Nephron progenitor cell (in vitro differentiated cells): Measurements from ENCODE around the gene CTSZ.

Experiments used
- DNase-seq: peaks from one replicate; pipeline ENCODE4 v3.0.0; 2021
- H3K27ac Mint-ChIP-seq: 2 replicates; pipeline ENCODE4 v1.8.0; 2021; ENCODE audit warnings: mild to moderate bottlenecking, moderate library complexity, mixed read lengths
- H3K27me3 Mint-ChIP-seq: 2 replicates; pipeline ENCODE4 v1.8.0; 2021; ENCODE audit warnings: mild to moderate bottlenecking, low read depth, mixed read lengths; ENCODE audit not compliant: poor library complexity
- H3K36me3 Mint-ChIP-seq: 2 replicates; pipeline ENCODE4 v1.8.0; 2021; ENCODE audit warnings: low read depth, mixed read lengths
- H3K4me1 Mint-ChIP-seq: 2 replicates; pipeline ENCODE4 v1.8.0; 2021; ENCODE audit warnings: mixed read lengths
- H3K4me3 Mint-ChIP-seq: 2 replicates; pipeline ENCODE4 v1.8.0; 2021; ENCODE audit warnings: mild to moderate bottlenecking, moderate library complexity, mixed read lengths
- H3K9me3 Mint-ChIP-seq: 2 replicates; pipeline ENCODE4 v1.8.0; 2021; ENCODE audit warnings: mild to moderate bottlenecking, moderate library complexity, mixed read lengths
- CTCF ChIP-seq: fragments of 200-600 bp; sonication (generic); IDR thresholded peaks from 2 replicates; pipeline ENCODE4 v1.5.0; 2021; ENCODE audit warnings: antibody characterized with exemption

The CTSZ gene

GRCh38 chr20:59001449-59002171 is 5.4 kb downstream of the CTSZ start:
- H3K4me1 Mint-ChIP-seq = peaks cover 46% of the 10 kb centered on the region
- no peak for DNase-seq
- TF ChIP-seq CTCF = no peak
- H3K9me3 Mint-ChIP-seq = no peaks in the 10 kb centered on the region
- no peak overlapping the region for H3K4me3 Mint-ChIP-seq
- no peak overlapping the region for H3K27ac Mint-ChIP-seq
- peaks cover 25% of the 10 kb centered on the region for H3K36me3 Mint-ChIP-seq
- H3K27me3 Mint-ChIP-seq = peaks cover 4% of the 10 kb centered on the region

DNA sequence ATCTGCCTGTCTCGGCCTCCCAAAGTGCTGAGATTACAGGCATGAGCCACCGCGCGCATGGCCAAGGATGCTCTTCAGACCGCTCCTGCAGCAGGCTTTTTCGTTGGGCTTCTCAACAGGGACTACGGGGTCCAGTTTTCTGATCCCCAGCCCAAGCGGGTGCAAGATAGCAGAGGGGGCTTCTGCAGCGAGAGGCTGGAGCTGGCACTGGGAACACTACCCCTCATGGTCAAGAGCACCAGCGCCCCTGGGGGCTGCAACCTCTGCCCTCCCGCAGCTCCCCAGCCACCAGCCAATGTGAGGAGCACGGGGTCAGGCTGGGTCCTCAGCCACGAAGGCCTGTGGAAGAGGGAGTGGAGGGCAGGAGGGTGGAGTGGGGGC is 6.0 kb downstream of the CTSZ start:
- TF ChIP-seq CTCF = no peak
- H3K4me1 Mint-ChIP-seq = peaks cover 46% of the 10 kb centered on the region
- peaks cover 4% of the 10 kb centered on the region for H3K27me3 Mint-ChIP-seq
- H3K4me3 Mint-ChIP-seq = no peak overlapping the region
- no peak overlapping the region for H3K27ac Mint-ChIP-seq
- no peak for DNase-seq
- peaks cover 29% of the 10 kb centered on the region for H3K36me3 Mint-ChIP-seq
- H3K9me3 Mint-ChIP-seq = no peaks in the 10 kb centered on the region

- H3K4me3 Mint-ChIP-seq = no peak overlapping the region
- peaks cover 36% of the 10 kb centered on the region for H3K36me3 Mint-ChIP-seq
- H3K4me1 Mint-ChIP-seq = peaks cover 40% of the 10 kb centered on the region
- no peak for TF ChIP-seq CTCF
- H3K27me3 Mint-ChIP-seq = peaks cover 4% of the 10 kb centered on the region
- peak overlapping the region; percentile 74 for H3K27ac Mint-ChIP-seq
- no peaks in the 10 kb centered on the region for H3K9me3 Mint-ChIP-seq
- DNase-seq = no peak
Measured at GRCh38 chr20:59000326-59000725, 6.7 kb downstream of the CTSZ start.

- Mint-ChIP-seq H3K4me3 (no peak overlapping the region), H3K27ac (no peak overlapping the region), H3K9me3 (no peaks in the 10 kb centered on the region), H3K4me1 (peaks cover 23% of the 10 kb centered on the region), H3K36me3 (peaks cover 42% of the 10 kb centered on the region), H3K27me3 (no peaks in the 10 kb centered on the region)
- no peak for DNase-seq
- no peak for TF ChIP-seq CTCF
Measured at GRCh38 chr20:58998656-58999055, 8.4 kb downstream of the CTSZ start.

DNA sequence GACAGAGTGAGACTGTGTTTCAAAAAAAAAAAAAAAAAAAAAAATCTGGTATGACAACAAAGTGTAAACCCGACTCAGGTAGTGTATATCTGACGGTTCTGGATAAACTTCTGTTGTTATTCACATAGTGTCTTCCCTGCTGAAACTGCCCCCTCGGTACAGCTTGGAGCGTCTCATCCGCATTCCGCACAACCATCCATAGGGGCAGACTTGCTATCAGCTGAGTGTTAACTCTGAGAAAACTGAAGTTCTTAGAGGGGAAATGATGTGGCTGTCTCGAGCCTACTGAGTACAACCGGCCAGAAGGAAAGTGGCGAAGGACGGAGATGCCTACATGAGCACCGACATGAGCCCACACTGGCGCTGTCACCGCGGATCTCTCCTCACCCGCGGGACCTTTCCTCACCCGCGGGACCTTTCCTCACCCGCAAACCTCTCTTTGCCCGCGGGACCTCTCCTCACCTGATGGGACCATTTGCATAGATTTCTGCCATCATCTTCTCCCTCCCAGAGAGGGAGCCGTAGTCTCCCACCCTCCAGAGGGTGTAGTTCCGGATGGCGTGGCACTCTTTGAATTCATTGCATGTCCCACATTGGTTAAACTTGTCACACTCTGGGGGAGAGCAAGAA is 9.8 kb downstream of the CTSZ start:
- DNase-seq = no peak
- H3K4me1 Mint-ChIP-seq = peaks cover 9% of the 10 kb centered on the region
- TF ChIP-seq CTCF = no peak
- peaks cover 52% of the 10 kb centered on the region for H3K36me3 Mint-ChIP-seq
- H3K4me3 Mint-ChIP-seq = no peak overlapping the region
- H3K9me3 Mint-ChIP-seq = no peaks in the 10 kb centered on the region
- no peaks in the 10 kb centered on the region for H3K27me3 Mint-ChIP-seq
- H3K27ac Mint-ChIP-seq = peak overlapping the region; percentile 45

DNA sequence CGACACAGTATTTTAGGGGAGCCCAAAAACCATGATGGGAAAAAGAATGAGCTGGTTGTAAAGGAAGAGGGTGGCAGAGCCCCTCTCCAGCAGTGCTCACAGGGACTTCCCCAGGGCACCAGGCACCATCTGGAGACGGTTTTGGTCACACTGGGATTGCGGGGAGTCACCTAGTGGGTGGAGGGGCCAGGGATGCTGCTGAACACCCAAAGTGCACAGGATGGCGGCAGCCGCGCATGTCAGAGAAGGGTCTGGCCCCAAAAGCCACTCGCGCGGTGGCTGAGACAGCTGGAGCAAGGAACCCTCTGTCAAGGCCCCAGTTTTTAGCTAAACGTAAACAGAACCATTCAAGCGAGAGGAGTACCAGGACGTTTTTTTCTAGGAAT is 10.8 kb downstream of the CTSZ start:
- TF ChIP-seq CTCF = no peak
- Mint-ChIP-seq H3K27me3 (no peaks in the 10 kb centered on the region), H3K36me3 (peaks cover 60% of the 10 kb centered on the region), H3K4me3 (no peak overlapping the region), H3K4me1 (no peaks in the 10 kb centered on the region), H3K9me3 (no peaks in the 10 kb centered on the region), H3K27ac (peak overlapping the region; percentile 64)
- no peak for DNase-seq
